Superior temporal gyrus (tissue), 1 donor: ENCODE data around the gene ITGA1.
A peak's percentile ranks its signal among the peaks of the same experiment; 100 is the strongest.

ENCODE experiments used
- DNase-seq: peaks from one replicate; pipeline ENCODE4 v3.0.0-alpha.2; 2016; ENCODE audit errors: extremely low spot score

Gene ITGA1

GRCh38 chr5:52896534-52897237 is 109.0 kb downstream of the ITGA1 start:
- DNase-seq: no peak

GRCh38 chr5:52897238-52897614 is 109.5 kb downstream of the ITGA1 start:
- DNase-seq: no peak

- DNase-seq: no peak
These were observed 111.4 kb downstream of the ITGA1 start for GRCh38 chr5:52898961-52899680.

DNA sequence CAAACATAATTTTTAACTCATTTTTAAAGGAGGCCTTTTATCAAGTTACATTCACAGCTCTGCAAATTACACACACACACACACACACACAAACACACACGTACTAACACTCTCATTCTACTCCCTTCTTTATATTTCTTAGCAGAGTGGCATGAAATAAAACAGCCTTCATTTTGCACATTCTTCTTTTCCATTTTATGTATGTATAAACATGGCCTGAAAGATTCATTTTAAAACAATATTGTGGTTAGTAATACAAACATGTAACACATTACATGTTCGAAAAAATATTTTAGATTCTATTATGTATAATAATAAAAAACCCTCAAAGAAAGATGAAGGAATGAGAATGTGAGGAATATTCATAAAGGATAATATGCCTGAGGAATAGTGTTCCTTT is 115.4 kb downstream of the ITGA1 start:
- no peak for DNase-seq

GRCh38 chr5:52906343-52906742 is 118.6 kb downstream of the ITGA1 start:
- no peak for DNase-seq

DNA sequence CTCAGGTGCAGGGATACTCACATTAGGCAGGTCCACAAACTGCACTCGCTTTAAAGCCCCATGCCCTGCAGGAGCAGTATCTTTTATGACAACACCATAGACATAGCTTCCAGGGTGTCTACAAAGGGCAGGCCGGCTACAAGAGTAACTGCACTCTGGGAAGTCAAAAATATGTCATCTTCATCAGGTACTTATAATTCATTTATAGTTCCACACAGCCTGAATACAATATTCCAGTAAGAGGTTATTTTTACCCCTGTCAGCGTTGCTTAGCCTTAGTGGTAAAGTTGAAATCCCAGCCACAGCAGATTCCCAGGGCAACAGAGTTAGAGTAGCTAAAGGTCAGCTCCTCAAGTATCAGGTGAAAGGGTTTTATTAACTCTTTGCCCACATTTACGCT is 119.1 kb downstream of the ITGA1 start:
- DNase-seq: no peak

DNA sequence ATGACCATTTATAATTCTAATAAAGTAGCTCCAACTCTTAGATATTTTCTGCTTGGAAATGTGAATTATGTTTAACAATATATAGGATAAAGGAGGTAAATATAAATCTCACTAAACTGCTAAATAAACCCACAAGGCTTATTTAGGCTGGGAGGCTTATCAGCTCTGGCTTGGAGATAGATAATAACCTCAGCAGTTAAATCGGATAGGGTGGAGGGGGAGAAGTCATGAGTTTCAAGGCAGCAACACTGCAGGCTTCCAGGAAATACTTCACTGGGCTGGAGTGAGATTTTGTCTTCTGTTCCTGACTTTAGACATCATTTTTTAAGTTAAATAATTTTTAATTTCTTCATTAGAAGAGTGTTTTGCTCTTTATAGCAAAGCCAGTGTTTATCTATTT is 121.5 kb downstream of the ITGA1 start:
- DNase-seq: no peak

GRCh38 chr5:52910071-52910470 is 122.4 kb downstream of the ITGA1 start:
- DNase-seq: no peak

DNA sequence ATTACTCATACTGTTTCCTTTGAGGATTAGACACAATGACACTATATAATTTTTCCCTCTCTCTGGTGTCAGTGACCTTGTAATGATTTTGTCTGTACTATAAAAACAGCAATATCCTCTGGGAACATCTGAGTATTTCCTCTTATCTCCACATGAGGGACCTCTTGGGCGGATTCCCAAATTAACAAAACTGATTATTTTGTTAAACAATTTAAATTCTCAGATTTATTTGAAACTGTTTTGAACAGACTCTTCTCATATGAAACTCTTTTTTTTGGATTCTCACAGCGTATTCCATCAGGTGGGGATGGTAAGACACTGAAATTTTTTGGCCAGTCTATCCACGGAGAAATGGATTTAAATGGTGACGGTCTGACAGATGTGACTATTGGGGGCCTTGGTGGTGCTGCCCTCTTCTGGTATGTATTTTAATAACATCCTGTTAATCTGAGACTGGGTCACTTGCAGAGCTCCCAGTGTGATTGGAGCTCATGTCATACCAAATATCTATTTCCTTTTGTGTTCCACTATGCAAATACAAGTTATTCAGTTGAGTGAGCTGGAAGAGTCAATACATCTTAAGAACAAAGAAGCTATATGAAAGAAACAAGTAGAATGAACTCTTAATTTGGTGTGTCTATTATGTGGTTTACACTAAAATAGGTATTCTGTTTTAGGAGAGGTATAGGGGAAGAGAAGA is 127.6 kb downstream of the ITGA1 start:
- DNase-seq: peak; percentile 81

DNA sequence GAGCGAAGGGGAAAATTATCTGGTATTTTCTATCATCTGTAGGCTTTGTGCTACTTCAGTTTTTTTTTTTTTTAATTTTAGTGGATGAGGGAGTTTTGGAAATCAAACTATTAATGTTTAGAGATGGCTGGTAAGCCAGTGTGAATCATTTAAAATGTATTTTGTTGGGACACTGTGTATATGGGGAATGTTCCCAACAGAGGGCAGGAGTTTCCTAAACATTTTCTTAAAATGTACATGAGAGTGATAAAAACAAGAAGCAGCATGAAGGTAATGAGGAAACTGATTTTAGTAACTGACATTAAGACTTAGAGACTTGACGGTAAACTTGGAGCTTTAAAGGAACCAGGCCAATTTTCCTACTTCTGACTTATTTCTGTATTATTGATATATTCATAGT is 133.2 kb downstream of the ITGA1 start:
- no peak for DNase-seq

GRCh38 chr5:52922384-52922783 is 134.7 kb downstream of the ITGA1 start:
- DNase-seq: no peak

DNA sequence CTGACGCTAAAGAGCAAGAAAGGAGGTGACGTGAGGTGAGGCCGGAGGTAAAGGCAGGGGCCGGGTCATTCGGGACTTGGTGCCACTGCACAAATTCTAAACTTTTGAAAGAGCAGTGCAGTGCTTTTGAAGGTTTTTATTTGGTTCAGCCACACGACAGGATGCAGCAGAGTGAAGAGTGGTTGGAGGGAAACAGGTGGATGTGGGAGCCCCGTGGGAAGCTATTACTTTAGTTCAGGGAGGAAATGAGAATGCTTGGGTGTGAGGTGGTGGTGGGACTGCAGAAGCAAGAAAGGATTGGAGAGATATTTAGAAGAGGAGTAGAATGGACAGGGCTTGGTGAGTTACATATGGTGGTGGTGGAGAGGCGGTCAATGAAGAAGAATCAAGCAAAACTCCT is 136.7 kb downstream of the ITGA1 start:
- no peak for DNase-seq

GRCh38 chr5:52925001-52925400 is 137.3 kb downstream of the ITGA1 start:
- no peak for DNase-seq

DNA sequence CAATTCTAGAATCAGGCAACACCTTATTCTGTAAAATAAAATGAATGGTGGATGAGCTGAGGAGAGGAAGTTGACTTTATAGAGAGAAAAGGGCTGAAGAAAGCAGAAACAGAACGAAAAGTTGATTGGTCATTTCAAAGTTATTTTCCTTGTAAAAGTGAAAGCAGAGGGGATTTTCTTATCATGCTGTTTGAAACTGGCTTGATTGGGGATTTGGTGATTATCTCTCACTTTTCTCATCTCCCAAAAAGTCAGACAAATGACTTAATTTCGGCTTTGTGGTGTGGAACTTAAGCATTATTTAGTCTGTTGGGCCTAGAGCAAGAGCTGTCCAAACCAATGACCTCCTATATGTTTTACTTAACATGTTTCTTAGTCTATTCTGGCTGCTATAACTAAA is 141.0 kb downstream of the ITGA1 start:
- DNase-seq: no peak

DNA sequence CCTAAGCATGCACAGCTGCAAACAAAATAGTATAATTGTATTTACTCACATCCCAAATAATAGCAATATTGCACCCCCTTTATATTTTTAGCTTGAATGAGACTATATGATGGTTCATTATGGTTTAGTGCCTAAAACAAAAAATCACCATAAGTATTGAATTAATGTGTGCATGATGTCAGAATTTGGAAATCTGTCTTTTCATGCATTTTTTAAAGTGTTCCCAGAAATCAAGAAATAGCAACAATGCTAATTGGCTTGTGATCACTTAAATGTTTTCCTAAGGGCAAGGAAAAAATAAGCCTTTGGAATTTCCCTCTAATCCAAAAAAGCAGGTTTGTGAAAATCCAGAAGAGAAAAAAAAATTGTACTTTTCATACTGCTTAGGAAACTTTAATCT is 150.5 kb downstream of the ITGA1 start:
- DNase-seq: no peak

GRCh38 chr5:52943285-52943684 is 155.6 kb downstream of the ITGA1 start:
- DNase-seq: no peak

- no peak for DNase-seq
These were observed 156.1 kb downstream of the ITGA1 start for GRCh38 chr5:52943808-52944207.

GRCh38 chr5:52945040-52945439 is 157.3 kb downstream of the ITGA1 start:
- DNase-seq: no peak

DNA sequence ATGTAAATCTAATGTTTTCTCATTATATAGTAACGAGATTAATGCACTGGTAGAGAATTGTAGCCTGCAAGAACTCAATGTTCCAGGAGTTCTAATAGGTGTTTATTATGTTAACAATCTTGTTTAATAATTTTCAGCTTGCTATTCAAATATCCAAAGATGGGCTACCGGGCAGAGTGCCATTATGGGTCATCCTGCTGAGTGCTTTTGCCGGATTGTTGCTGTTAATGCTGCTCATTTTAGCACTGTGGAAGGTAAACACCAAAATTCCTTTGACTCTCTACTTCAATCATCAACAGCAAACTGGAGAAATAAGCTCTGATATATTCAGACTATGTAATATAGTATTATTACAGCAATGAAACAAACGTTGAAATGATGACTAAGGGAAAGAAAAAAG is 159.5 kb downstream of the ITGA1 start:
- DNase-seq: no peak

GRCh38 chr5:52947851-52948250 is 160.1 kb downstream of the ITGA1 start:
- no peak for DNase-seq

DNA sequence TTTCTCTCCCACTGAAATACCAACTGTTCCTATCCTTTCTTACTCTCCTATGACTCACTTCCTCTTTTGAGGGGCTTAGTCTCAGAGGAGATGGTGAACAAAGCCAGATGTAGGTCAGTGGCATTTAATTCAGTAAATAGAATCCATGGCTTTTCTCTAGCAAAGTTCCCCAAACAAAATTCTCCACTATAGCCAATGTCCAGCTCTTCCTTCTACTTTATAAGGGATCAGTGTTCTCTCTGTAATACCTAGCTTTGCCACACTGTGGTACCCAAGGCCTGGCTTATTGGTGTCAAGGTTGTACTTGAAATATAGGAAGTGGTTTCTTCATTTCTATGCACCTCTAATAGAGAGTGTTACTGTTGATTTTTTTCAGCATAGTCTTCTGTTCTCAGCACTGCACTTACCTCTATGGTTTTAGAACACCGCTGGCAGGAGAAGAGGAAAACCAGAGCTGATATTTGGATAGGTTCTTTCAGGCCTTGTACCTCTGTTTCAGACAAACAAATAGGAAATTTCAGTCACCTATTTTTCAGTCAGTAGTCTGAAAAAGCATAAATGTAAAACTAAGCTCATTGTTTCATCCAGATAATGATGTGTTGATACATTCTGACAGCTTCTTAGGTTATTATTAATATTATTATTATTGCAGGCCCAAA is 160.8 kb downstream of the ITGA1 start:
- DNase-seq: peak; percentile 93

DNA sequence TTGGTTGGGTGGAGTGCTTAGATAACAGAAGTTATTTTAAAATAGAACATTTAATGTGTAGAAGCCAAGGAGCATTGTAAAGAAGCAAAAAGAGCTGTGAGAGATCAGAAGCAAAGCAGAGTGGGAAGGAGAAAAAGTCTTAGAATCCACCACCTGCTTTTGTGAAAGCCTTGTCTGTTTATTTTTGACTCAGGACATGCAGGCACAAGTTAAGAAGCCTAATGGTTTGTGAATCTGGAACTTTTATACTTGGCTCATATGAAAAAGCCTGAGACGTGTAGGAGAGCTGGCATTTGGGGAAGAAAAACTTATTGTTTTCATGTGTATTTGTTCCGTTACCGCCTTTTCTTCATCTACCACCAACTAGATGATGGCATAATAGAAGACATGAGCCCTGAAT is 163.0 kb downstream of the ITGA1 start:
- no peak for DNase-seq

DNA sequence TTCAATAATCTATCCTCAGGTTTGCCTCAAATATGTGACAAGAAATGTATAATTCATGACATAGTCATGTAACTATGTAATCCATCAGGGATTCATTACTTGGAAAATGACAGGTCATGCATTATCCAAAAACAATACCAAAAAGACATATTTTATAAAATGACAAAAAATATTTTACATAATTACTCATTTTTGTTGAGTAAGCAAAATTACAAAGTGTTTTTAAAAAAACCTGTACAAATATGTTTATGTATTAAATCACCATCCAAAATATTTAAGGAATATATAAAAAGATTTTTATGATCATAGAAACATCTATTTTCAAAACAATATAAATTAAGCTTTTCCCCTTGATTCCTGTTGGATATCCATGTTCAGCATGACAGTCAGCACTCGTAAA is 164.8 kb downstream of the ITGA1 start:
- DNase-seq: no peak
